Esophagus muscularis mucosa (tissue), 4 donors: ENCODE results near the gene RPS14.

Experiments
- CTCF ChIP-seq, 3 experiments: fragments of 200-600 bp in 2 of 3; fragments of 450-650 bp in 1 of 3; sonication (generic) in 2 of 3; IDR thresholded peaks; one replicate each; pipeline ENCODE4 v1.5.1; 2017 to 2019; ENCODE audit warnings: antibody characterized with exemption in 3 of 3, mild to moderate bottlenecking in 2 of 3, moderate library complexity in 1 of 3
- EP300 ChIP-seq: sonication (generic); formaldehyde crosslinking; IDR thresholded peaks from one replicate; pipeline ENCODE4 v1.6.1; 2017; ENCODE audit warnings: antibody characterized with exemption
- POLR2A ChIP-seq: fragments of 450-650 bp; IDR thresholded peaks from one replicate; pipeline ENCODE4 v1.6.1; 2017; ENCODE audit warnings: antibody characterized with exemption, moderate library complexity, mild to moderate bottlenecking, low read depth
- POLR2AphosphoS5 ChIP-seq, 2 donors: sonication (generic); formaldehyde crosslinking; IDR thresholded peaks; one replicate each; pipeline ENCODE4 v1.6.1; 2017; ENCODE audit warnings: antibody characterized with exemption in 2 of 2

DNA sequence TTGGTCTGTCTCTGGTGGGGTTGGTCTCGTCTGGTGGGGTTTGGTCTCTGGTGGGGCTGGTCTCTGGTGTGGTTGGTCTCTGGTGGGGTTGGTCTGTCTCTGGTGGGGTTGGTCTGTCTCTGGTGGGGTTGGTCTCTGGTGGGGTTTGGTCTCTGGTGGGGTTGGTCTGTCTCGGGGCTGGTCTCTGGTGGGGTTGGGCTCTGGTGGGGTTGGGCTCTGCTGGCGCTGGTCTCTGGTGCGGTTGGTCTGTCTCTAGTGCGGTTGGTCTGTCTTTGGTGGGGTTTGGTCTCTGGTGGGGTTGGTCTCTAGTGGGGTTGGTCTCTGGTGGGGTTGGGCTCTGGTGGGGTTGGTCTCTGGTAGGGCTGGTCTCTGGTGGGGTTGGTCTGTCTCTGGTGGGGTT is 20.6 kb downstream of the RPS14 start:
- no peak for TF ChIP-seq CTCF (IDR thresholded peaks at IDR 0.05)
- TF ChIP-seq POLR2A = no peak
- TF ChIP-seq POLR2AphosphoS5 (IDR thresholded peaks at IDR 0.05) = no peak
- no peak for TF ChIP-seq EP300
